Measurements from ENCODE around the gene CDC25C. TPM values are rescaled to one million over a fixed set of nuclear protein-coding genes. Genes with fewer than 3 reads are reported as not detected.

Gene CDC25C
- total RNA-seq, 1 donor from 2014 or later, result 2.0 TPM

DNA sequence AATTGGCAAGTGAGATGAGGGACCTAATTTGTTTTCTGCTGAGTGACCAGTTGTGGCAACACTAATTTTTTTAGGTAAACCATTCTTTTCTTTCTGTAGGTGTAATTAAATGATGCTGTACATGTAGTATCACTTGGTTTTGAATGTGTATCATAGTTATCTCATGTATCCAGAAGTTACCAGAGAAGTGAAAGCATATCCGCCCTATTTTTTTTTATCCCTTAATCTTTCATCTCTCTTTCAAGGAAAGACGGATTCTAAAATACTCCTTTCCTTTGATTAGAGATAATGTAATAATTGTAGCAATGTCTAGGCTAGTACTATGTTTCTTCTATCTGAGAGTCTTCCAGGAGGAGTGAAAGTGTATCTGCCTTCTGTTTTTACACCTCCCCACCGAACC, 28.0 kb upstream of the CDC25C start:
- Histone ChIP-seq H3K36me3 (no peaks in the 10 kb centered on the region), H3K4me1 (peaks cover 33% of the 10 kb centered on the region), H3K27ac (no peak overlapping the region), H3K27me3 (no peaks in the 10 kb centered on the region), H3K4me3 (no peak overlapping the region), H3K9me3 (no peaks in the 10 kb centered on the region)
- intact Hi-C loops (cut with DNase I), result loop anchor here (5.0 kb wide), 1 partner anchor 1618 kb away; no protein-coding TSS in a partner anchor
- no peak for DNase-seq (ENCODE audit: extremely low spot score in 2 of 2)
- TF ChIP-seq POLR2AphosphoS5 (IDR thresholded peaks at IDR 0.05; ENCODE audit: insufficient read depth in 1 of 2, low read depth in 1 of 2) (no peak), POLR2A (IDR thresholded peaks at IDR 0.05) (no peak)
- TF ChIP-seq, protein P1, sequence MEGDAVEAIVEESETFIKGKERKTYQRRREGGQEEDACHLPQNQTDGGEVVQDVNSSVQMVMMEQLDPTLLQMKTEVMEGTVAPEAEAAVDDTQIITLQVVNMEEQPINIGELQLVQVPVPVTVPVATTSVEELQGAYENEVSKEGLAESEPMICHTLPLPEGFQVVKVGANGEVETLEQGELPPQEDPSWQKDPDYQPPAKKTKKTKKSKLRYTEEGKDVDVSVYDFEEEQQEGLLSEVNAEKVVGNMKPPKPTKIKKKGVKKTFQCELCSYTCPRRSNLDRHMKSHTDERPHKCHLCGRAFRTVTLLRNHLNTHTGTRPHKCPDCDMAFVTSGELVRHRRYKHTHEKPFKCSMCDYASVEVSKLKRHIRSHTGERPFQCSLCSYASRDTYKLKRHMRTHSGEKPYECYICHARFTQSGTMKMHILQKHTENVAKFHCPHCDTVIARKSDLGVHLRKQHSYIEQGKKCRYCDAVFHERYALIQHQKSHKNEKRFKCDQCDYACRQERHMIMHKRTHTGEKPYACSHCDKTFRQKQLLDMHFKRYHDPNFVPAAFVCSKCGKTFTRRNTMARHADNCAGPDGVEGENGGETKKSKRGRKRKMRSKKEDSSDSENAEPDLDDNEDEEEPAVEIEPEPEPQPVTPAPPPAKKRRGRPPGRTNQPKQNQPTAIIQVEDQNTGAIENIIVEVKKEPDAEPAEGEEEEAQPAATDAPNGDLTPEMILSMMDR (IDR thresholded peaks at IDR 0.05), result no peak

GRCh38 chr5:138354926-138355378, 23.3 kb upstream of the CDC25C start:
- no peak for DNase-seq (ENCODE audit: extremely low spot score in 2 of 2)
- Histone ChIP-seq H3K27ac (peak overlapping the region; percentile 98), H3K9me3 (no peaks in the 10 kb centered on the region), H3K4me1 (peaks cover 30% of the 10 kb centered on the region), H3K4me3 (peak overlapping the region; percentile 86 to 92), H3K27me3 (no peaks in the 10 kb centered on the region), H3K36me3 (no peaks in the 10 kb centered on the region)
- intact Hi-C loops (cut with DNase I), result no loop called here
- TF ChIP-seq POLR2AphosphoS5 (IDR thresholded peaks at IDR 0.05; ENCODE audit: insufficient read depth in 1 of 2, low read depth in 1 of 2) (peak in 1 of 2 donors; percentile 45), POLR2A (IDR thresholded peaks at IDR 0.05) (no peak)
- TF ChIP-seq, protein P1 (IDR thresholded peaks at IDR 0.05), result no peak

DNA sequence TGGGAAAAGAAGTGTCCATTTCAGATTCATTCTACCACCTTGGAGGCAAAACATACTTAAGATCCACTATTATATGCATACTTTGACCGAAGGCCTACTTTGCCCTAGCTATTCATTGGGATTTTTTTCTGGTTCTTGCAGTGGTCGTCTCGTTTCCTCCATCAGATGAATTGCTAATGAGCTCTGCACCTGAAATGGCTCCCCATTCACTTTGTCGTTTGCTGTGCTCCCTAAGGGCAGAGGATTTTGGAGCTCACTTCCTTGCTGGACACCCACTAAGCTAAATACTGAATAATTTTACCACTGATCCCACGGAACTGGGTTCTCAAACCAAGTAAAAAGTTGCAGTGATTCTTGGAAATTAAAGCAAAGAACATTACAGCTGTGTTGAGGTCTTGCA, 22.8 kb upstream of the CDC25C start:
- Histone ChIP-seq H3K9me3 (no peaks in the 10 kb centered on the region), H3K27ac (peak overlapping the region; percentile 98), H3K4me3 (peak overlapping the region; percentile 86 to 92), H3K36me3 (no peaks in the 10 kb centered on the region), H3K27me3 (no peaks in the 10 kb centered on the region), H3K4me1 (peaks cover 30% of the 10 kb centered on the region)
- no peak for DNase-seq (ENCODE audit: extremely low spot score in 2 of 2)
- TF ChIP-seq POLR2A (IDR thresholded peaks at IDR 0.05), result no peak
- TF ChIP-seq POLR2AphosphoS5 (IDR thresholded peaks at IDR 0.05; ENCODE audit: insufficient read depth in 1 of 2, low read depth in 1 of 2), result no peak
- TF ChIP-seq, protein P1 (IDR thresholded peaks at IDR 0.05), result no peak
- intact Hi-C loops (cut with DNase I), result no loop called here

DNA sequence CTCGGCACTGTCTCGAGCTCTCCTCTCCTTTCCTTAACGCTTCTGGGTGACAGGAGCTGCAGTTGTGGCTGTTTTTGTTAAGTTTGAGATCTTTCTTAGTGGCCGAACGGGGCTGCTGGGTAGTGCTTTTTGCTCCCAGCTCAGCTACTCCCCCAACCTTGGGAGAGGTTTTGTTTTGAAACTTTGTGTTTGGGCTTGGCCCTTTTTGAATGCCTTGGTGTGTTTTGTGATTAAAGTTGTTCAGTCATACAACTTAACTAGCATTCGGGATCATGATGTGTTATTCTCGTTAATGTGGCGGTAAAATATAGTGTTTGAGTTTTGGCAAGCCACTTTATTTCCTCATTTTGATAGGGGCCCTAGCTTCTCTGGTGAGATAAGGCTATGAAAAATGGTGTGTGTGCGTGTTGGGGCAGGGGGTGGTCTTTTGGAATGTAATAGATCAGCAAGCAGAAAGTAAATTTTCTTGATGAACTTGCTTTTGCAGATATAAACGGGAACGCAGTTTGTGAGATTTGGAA, 22.0 kb upstream of the CDC25C start:
- Histone ChIP-seq H3K36me3 (peaks cover 0 to 4% of the 10 kb centered on the region in 2 donors), H3K9me3 (no peaks in the 10 kb centered on the region), H3K4me1 (peaks cover 30% of the 10 kb centered on the region), H3K27ac (peak overlapping the region; percentile 98), H3K4me3 (peak overlapping the region; percentile 86 to 92), H3K27me3 (no peaks in the 10 kb centered on the region)
- DNase-seq (ENCODE audit: extremely low spot score in 2 of 2), result no peak
- intact Hi-C loops (cut with DNase I), result no loop called here
- TF ChIP-seq POLR2A (IDR thresholded peaks at IDR 0.05), result no peak
- TF ChIP-seq, protein P1 (IDR thresholded peaks at IDR 0.05), result no peak
- TF ChIP-seq POLR2AphosphoS5 (IDR thresholded peaks at IDR 0.05; ENCODE audit: insufficient read depth in 1 of 2, low read depth in 1 of 2), result no peak
